ENCODE results near the gene VSTM1. TPM values are rescaled to one million over a fixed set of nuclear protein-coding genes. Genes with fewer than 3 reads are reported as not detected.

Gene VSTM1
- total RNA-seq, 2 donors from 2014 or later = not detected

- no peaks in the 10 kb centered on the region for H3K9me3 ChIP-seq
- 69% methylated on average over 18 to 22 of the region's 22 CpGs for WGBS, 2 donors
- peak; percentile 13 for ATAC-seq
- TF ChIP-seq CTCF (IDR thresholded peaks at IDR 0.05) (no peak), POLR2A (IDR thresholded peaks at IDR 0.05) (no peak)
- peaks cover 9% of the 10 kb centered on the region for H3K4me1 ChIP-seq
- intact Hi-C loops (cut with DNase I) = no loop called here
- no peak for DNase-seq
- H3K36me3 ChIP-seq (replicated peaks in 1 of 2; ENCODE audit: insufficient read depth in 1 of 2, low read depth in 2 of 2) = no peaks in the 10 kb centered on the region
- H3K4me3 ChIP-seq = no peak overlapping the region
- no peak overlapping the region for H3K27ac ChIP-seq
- peaks cover 0 to 18% of the 10 kb centered on the region in 2 donors for H3K27me3 ChIP-seq
These were observed 31.6 kb upstream of the VSTM1 start for GRCh38 chr19:54095136-54095858.

GRCh38 chr19:54094426-54095000 is 30.8 kb upstream of the VSTM1 start:
- intact Hi-C loops (cut with DNase I) = no loop called here
- H3K27me3 ChIP-seq = peaks cover 0 to 18% of the 10 kb centered on the region in 2 donors
- DNase-seq (no peak), ATAC-seq (no peak)
- H3K36me3 ChIP-seq (replicated peaks in 1 of 2; ENCODE audit: insufficient read depth in 1 of 2, low read depth in 2 of 2) = no peaks in the 10 kb centered on the region
- no peak overlapping the region for H3K27ac ChIP-seq
- TF ChIP-seq POLR2A (IDR thresholded peaks at IDR 0.05) (no peak), CTCF (IDR thresholded peaks at IDR 0.05) (no peak)
- H3K4me3 ChIP-seq = no peak overlapping the region
- no peaks in the 10 kb centered on the region for H3K9me3 ChIP-seq
- H3K4me1 ChIP-seq = peaks cover 9% of the 10 kb centered on the region
- 76 to 83% methylated on average over 17 of the region's 17 CpGs for WGBS, 2 donors

GRCh38 chr19:54084410-54084809 is 20.7 kb upstream of the VSTM1 start:
- intact Hi-C loops (cut with DNase I) = no loop called here
- DNase-seq (no peak), ATAC-seq (no peak)
- no peaks in the 10 kb centered on the region for H3K36me3 ChIP-seq (replicated peaks in 1 of 2; ENCODE audit: insufficient read depth in 1 of 2, low read depth in 2 of 2)
- no peak overlapping the region for H3K4me3 ChIP-seq
- no peaks in the 10 kb centered on the region for H3K27me3 ChIP-seq
- no peaks in the 10 kb centered on the region for H3K4me1 ChIP-seq
- TF ChIP-seq CTCF (IDR thresholded peaks at IDR 0.05) = no peak
- TF ChIP-seq POLR2A (IDR thresholded peaks at IDR 0.05) = no peak
- no peak overlapping the region for H3K27ac ChIP-seq
- peaks cover 0 to 6% (median 0%) of the 10 kb centered on the region in 3 donors for H3K9me3 ChIP-seq
- 78 to 82% methylated on average over 3 of the region's 3 CpGs for WGBS, 2 donors

- Histone ChIP-seq H3K4me1 (no peaks in the 10 kb centered on the region), H3K4me3 (no peak within 1 kb of the TSS), H3K27ac (no peak within 1 kb of the TSS), H3K27me3 (no peaks in the 10 kb centered on the region), H3K36me3 (replicated peaks in 1 of 2; ENCODE audit: insufficient read depth in 1 of 2, low read depth in 2 of 2) (no peaks in the 10 kb centered on the region), H3K9me3 (peaks cover 0 to 6% (median 0%) of the 10 kb centered on the region in 3 donors)
- intact Hi-C loops (cut with DNase I) = no loop called here
- 56 to 63% methylated on average over 7 of the region's 7 CpGs for WGBS, 2 donors
- TF ChIP-seq POLR2A (IDR thresholded peaks at IDR 0.05) = no peak
- TF ChIP-seq CTCF (IDR thresholded peaks at IDR 0.05) = no peak
- no peak for DNase-seq
- ATAC-seq = no peak
These were observed 17.3 kb upstream of the VSTM1 start, which contains the start of gene TARM1 for GRCh38 chr19:54081032-54081431. Gene TARM1, minus strand, starts transcription at chr19:54081365. Its CDS starts 25 bp downstream, at chr19:54081340.
